NCI-H345 treated with DMSO at 0.1 percent for 48 hours (cell line): ENCODE results near the gene TOPORS.

Experiments
- DNase-seq: peaks from one replicate; lab custom pipeline; 2025; ENCODE audit not compliant: unreplicated experiment; lab: John Stamatoyannopoulos, UW

TOPORS gene

GRCh38 chr9:32508728-32509127, 43.7 kb downstream of the TOPORS start:
- no peak for DNase-seq

DNA sequence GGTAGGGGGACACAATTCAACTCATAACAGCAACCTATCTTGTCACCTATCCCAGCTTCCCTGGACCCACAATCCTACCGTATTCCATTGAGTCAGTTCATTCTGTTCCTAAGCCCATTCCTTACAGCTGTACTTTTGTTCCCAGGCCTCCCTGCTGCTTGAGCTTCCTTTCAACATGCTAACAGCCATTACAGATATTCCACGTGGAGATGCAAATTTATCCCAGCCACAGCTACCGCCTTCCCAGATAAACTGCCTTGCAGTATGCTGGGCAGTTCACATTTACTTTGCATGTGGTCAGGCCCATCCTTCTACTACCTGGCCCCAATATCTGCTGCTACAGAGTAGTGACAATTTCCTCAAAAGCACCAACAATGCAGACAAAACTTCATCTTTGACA, 49.4 kb downstream of the TOPORS start:
- DNase-seq: no peak

GRCh38 chr9:32502464-32502863, 49.9 kb downstream of the TOPORS start:
- DNase-seq: no peak

DNA sequence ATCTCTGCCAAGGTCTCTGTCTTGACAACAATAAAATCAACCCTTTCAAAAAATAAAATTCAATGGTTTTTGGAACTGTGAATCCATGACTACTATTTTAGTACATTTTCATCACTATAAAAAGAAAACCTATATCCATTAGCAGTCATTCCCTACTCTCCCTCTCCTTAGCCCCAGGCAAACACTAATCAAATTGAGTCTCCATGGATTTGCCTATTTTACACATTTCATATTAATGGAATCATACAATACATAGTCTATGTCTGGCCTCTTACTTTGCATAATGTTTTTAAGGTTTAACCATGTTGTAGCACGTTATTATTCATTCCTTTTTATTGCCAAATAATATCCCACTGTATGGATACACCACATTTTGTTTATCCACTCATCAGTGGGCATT, 50.5 kb downstream of the TOPORS start:
- no peak for DNase-seq

- DNase-seq: no peak
These were observed 51.6 kb downstream of the TOPORS start for GRCh38 chr9:32500768-32501167.

GRCh38 chr9:32497921-32498320, 54.5 kb downstream of the TOPORS start:
- no peak for DNase-seq

DNA sequence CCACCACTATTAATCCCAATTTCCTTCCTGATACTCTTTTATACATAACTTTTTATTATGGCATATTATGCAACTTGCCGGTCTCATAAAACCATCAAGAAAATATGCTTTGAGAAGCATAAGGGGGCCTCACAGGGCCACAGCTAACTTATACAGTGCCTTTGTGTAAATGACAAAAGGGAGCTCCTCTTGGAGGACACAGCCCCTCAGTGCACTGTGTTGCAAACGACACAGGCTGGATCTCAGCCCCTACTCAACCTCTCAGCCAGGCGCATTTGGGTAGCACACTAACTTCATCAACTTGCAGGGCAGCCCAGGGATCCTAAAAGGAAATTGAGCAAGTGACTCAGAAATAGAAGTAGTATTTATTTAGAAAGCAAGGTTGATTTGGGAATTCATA, 61.8 kb downstream of the TOPORS start:
- DNase-seq: no peak
